Measurements from ENCODE around the gene MSI2.

MSI2 gene

DNA sequence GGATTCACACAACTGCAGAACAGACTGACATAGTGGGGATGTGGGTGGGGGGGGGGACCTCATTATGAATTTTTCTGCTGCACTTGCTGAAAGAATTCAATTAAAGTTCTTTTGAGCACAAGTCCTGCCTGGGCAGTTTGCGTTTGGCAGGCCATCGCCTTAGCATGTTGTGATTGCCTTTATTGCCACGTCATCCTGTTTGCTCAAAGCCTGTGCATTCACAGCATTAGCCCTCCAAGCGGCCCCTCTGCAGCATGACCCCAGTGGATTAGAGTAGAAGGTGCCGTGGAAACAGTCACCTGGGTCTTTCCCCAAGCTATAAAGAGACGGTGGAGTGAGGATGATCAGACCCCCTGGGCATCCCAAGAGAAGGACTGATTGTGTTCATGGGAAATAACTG is 17.2 kb downstream of the MSI2 start:
- DNase-seq: no peak

GRCh38 chr17:57274162-57274561 is 17.8 kb downstream of the MSI2 start:
- DNase-seq: no peak

GRCh38 chr17:57275071-57275764 is 18.9 kb downstream of the MSI2 start:
- no peak for DNase-seq

DNA sequence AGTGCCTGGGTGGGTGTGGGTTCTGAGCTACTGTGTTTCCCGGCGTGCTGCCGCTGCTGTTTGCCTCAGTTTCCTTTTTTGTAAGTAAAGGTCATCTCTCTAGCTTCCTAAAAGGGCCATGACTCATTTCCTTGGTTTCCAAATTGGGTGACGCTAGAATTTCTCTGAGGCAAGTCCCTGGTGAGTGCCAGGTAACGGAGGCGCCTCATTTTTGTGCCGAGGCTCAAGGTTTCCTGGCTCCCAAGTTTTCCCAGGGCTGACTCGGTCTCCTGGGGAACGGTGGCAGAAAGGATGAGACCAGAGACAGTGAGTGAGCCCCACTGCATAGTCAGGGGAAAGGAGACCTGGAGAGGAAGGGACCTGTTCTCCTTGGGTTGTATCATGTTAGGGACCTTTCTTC is 20.3 kb downstream of the MSI2 start:
- DNase-seq: no peak

DNA sequence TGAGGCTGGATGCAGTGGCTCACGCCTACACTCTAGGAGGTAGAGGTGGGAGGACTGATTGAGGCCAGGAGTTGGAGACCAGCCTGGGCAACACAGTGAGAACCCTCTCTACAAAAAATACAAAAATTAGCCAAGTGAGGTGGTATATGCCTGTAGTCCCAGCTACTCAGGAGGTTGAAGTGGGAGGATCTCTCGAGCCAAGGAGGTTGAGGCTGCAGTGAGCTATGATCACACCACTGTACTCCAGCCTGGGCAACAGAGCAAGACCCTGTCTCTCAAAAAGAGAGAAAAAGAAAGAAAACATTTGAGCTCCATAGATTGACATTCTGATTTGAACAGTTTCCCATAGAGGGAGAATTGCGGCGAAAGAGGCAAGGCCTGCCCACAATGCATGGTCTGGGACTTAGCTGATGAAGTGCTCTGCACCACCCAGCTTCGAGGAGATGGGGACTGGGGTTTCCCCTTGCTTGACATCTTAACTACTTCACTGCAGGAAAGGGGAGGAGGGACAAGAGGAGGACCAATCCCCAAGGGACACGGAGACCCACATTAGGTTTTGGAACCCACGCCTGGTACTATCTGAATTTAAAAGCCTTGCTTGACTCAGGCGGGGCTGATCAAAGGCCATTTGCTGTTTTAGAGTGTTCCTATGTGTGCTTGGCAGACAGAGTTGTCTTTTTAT is 21.7 kb downstream of the MSI2 start:
- DNase-seq: no peak

DNA sequence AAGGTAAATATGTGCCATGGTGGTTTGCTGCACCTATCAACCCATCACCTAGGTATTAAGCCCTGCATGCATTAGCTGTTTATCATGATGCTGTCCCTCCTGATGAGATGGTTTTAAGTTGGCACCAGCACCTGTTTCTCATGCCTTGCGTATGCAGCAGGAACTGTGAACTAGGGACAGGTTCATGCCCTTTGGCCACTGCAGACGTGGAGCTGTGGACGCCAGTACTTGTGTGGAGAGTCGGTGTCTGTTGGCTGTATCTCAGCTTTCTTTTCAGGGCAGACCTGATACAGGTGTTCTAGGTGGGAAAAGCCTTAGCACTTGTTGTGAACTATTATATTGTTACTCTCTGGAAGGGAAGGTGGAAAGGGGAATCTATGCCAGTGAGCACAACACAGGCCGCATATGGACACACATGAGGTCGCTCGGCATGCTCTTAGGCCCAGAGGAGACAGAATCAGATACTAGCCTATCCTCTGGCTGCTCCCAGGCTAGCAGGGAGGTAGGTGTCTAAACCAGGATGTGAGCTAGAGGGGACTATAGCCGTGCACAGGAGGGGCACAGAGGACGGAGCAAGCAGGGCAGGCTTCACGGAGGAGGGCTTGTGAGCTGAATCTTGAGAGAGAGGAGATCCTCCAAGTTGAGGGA is 22.5 kb downstream of the MSI2 start:
- DNase-seq: no peak

DNA sequence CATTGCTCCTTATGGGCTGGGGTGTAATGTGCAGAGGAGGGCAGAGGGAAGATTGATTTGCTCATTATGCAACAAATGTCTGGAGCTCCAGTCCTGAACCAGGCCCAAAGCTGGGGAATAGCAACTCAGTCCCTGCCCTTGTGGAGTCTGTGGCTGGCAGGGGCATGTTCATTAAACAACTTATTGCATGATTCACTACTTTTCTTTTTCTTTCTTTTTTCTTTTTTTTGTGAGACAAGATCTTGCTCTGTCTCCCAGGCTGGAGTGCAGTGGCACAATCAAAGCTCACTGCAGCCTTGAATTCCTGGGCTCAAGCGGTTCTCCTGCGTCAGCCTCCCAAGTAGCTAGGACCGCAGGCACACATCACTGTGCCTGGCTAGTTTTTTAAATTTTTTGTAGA is 23.1 kb downstream of the MSI2 start:
- DNase-seq: no peak

DNA sequence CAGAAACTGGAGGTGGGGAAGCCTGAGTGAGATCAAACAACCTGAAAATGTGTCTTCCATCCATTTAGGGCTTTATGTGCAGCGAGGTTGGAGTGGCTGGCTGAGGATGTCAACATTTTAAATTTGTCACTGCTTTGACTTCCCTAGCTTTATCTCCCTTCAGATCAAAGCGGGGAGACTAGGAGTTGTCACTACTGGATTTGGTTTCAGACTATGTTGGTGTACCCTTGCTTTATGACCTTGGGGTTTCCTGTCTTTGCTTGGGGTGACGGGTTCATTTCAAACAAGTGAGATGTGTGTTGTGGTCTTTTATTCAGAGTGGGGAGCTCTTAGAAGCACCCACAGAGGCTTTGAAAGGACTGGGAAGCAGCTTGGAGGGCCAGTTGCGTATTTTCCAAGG is 25.6 kb downstream of the MSI2 start:
- no peak for DNase-seq

GRCh38 chr17:57282296-57282695 is 26.0 kb downstream of the MSI2 start:
- no peak for DNase-seq

DNA sequence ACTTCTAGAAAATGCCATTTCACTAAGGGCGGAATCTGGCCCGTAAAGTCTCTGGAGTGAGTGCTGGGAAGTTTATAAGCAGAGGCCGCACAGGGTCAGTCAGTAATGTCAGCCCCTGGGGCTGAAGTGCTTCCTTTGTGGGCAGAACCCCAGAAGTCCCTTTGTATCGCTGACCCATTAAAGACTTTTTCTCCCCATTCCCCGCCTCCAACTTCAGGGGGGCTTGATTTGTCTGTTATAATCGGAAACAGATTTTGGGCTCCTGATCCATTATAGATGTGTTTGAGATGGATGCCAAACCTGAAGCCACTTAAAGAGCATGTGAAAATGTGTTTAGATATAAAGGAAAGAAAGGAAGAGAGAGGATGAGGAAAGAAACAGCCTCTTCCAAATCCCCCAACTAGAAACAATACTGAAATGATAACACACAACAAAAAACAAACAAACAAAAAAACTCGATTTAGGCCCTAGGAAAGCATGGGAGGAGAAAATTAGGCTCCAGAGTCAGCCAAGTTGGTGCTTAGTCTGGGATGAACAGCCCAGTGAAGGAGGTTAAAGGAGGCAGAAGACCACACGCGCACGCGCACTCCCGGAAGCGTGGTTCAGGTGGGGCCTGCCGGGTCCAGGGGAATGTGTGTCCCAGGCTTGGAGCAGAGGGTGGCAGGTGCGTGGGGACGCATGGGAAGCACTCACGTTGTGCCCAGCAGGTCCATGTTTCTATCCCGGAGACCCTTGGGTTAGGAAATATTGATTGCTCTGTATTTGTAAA is 27.1 kb downstream of the MSI2 start:
- DNase-seq: no peak

DNA sequence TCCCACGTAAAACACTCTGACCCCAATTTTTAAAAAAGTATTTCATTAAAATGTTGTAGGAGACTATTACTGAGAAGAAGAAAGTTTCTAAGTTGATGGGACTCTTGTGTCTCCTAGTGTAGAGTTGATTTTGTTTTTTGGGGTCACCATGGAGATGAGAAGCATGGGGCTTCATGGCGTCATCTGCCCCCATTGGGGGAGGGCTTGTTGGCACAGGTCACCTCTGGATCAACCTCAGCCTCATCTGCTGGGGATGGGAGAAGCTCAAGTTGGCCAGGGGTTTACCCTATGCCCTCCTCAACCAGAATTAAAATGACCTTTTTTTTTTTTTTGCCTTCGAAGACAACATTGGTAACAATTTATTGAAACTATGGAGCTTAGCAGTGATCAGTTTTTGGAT is 28.3 kb downstream of the MSI2 start:
- no peak for DNase-seq

- no peak for DNase-seq
Measured at GRCh38 chr17:57284984-57285646, 28.8 kb downstream of the MSI2 start.

GRCh38 chr17:57285701-57286100 is 29.4 kb downstream of the MSI2 start:
- DNase-seq: no peak

DNA sequence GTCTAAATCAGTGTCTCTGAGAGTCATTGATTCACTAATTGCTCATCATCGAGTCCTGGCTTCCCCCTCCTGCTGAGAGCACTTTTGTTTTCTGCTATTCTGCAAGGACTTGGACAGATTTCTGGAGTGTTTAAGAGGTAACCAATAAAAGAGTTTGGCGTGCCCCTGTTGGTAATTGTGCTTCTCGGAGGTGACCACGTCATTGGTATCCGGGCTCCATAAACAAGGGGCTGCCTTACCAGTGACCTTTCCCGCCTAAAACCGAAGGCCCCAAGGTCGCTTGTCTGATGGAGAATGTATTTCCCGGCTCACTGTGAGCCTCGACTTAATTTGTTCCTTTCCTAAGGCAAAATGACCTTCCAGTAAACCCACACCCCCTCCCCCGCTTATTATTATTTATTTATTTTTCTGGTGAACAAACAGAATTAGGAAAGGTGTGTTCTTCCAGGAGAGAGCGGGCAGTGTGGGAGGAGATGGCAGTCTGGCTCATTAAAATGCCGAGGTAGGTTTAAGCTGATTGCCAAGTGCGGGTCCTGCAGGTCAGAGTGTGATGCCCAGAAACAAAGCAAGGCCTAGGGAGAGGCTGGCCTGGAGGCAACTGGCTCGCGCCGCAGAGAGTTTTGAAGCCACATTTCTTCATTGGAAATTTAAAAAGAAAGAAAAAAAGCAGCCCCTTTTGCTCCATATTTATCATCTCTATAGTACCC is 30.2 kb downstream of the MSI2 start:
- DNase-seq: peak; percentile 85

- DNase-seq: no peak
Measured at GRCh38 chr17:57288040-57288772, 31.9 kb downstream of the MSI2 start.

DNA sequence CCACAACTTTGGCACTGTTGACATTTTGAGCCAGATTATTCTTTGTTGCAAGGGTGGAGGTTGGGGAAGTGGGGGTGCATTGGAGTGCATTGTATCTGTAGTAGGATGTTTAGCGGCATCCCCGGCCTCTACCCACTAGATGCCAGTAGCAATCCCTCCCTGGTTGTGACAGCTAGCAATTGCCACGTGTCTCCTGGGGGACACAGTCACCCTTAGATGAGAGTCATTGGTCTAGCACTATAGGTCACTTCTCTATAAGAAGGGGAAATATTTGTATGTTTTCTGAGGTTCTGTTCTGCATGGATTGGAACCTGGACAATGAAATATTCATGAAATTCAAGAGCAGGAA is 32.4 kb downstream of the MSI2 start:
- no peak for DNase-seq

GRCh38 chr17:57289130-57289529 is 32.8 kb downstream of the MSI2 start:
- no peak for DNase-seq

DNA sequence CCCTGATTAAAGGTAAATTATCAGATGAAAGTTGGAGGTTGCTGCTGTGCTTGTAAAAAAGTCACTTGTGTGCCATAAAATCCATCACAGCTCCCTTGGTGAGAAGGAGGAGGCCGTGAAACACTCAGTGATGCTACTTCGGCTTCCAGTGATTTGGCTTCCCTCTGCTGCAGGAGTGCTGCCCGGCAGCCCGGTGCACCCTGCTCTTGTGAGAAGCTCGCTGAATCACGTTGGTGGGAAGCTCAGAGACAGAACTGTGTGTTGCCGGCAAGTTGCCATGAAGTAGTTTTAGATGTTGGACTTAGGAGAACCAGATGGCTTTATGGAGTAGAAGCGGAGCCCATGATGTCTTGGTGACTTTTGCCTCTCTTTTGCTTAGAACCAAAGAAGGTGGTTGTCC is 33.3 kb downstream of the MSI2 start:
- DNase-seq: no peak

DNA sequence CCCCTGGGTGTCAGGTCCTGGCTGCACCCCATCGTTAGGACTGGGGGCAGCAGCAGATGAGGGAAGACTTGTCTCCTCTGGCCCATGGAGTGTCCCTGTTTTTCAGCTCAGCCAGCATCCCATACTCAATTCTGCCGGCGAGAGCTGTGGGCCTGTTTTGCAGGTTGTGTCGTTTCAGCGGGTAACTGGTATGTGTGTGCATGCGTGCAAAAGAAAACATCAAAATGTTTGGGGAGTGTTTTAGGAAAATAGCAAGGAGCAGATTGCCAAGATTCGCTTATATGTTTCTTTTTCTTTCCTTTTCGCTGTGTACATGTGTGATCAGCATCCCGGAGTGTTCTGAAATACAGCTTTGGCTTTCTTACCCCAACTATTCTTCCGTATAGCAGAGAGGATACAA is 34.7 kb downstream of the MSI2 start:
- DNase-seq: no peak

DNA sequence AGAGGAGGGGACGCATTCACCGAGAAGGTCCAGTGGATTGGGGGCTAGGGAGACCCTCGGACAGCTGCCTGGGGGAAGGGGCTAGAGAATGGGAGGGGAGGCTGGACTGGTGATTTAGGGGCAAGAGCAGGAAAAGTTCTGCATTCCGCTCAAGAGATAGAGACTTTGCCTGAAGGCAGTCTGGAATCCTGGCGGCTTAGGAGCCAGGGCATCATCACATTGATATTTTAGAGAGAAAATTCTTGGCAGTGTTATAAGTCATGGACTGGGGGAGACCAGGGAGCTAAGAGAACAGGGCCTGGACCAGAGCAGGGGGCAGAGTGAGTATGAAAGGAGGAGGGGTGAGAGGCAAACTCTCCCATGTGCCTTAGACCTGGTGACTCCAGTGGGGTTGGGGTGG is 35.8 kb downstream of the MSI2 start:
- no peak for DNase-seq

DNA sequence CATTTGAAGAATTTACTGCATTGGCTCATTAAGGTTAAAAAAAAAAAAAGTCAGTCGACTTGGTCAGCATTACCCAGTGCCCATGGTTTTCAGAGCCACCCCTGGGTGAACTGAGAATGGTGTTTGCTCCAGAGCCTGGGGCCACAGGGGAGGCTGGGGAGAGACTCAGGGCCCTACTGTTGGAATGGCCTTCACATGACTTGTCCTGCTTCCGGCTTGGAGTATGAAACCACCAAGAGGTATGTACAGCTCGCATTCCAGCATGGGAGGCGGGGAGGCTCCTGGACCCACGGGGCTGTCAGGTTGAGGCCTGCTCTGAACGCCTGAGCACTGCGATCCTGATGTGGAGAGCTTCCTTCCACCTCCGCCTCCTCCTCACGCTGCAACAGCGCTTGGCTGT is 36.8 kb downstream of the MSI2 start:
- no peak for DNase-seq

DNA sequence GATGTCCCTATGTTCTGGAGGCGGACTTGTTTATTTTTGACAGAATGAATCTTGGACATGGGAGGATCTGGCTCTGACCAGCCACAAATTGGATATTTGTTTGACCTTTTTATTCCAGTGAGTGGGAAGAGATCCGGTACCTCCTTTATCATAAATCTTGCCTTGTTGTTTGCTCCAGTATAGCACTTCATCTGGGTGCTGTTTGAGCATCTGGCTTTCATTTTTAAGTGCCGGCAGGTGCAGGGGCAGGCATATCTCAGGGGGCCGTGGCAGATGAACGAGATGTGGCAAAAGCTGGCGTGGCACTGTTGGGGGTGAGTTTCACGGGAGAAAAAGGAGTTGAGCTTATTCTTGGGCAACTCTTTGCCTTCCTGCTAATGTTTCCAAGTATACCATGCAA is 37.8 kb downstream of the MSI2 start:
- peak; percentile 72 for DNase-seq

Data from NCI-H146 (cell line).